MCF 10A (cell line): ENCODE results near the gene ZBTB44. TPM values are rescaled to one million over a fixed set of nuclear protein-coding genes. Genes with fewer than 3 reads are reported as not detected.

Experiments
- BruUV-seq: library from RNA; stranded (reverse); fragments of 400-500 nt; replicated peaks from 2 replicates; lab custom pipeline; 2021; lab: Mats Ljungman, UMichigan
- CTCF ChIA-PET: fragments of 300-600 bp; sonication (Branson Sonifier 250); formaldehyde crosslinking; extraction: SDS; loops from one replicate; lab custom pipeline; 2021; ENCODE audit warnings: antibody characterized with exemption, inconsistent platforms; lab: Yijun Ruan, JAX
- POLR2A ChIA-PET: fragments of 300-600, 350-650 bp; sonication (Branson Sonifier 250); formaldehyde crosslinking; extraction: SDS; loops from one replicate; lab custom pipeline; 2020; ENCODE audit warnings: antibody characterized with exemption, inconsistent platforms; lab: Yijun Ruan, JAX
- DNase-seq: peaks from one replicate; pipeline ENCODE4 v3.0.0-alpha.2; 2018; ENCODE audit not compliant: unreplicated experiment
- H3K27ac Mint-ChIP-seq: one replicate; pipeline ENCODE4 v1.8.0; 2022; ENCODE audit warnings: mild to moderate bottlenecking, low read depth, mixed read lengths; ENCODE audit not compliant: unreplicated experiment
- H3K27me3 Mint-ChIP-seq: one replicate; pipeline ENCODE4 v1.8.0; 2022; ENCODE audit warnings: mixed read lengths; ENCODE audit not compliant: insufficient read depth, unreplicated experiment
- H3K36me3 Mint-ChIP-seq: one replicate; pipeline ENCODE4 v1.8.0; 2022; ENCODE audit warnings: mild to moderate bottlenecking, moderate library complexity, mixed read lengths; ENCODE audit not compliant: insufficient read depth, unreplicated experiment
- H3K4me1 Mint-ChIP-seq: one replicate; pipeline ENCODE4 v1.8.0; 2022; ENCODE audit warnings: mixed read lengths; ENCODE audit not compliant: insufficient read depth, unreplicated experiment
- H3K4me3 Mint-ChIP-seq: one replicate; pipeline ENCODE4 v1.8.0; 2022; ENCODE audit warnings: mild to moderate bottlenecking, moderate library complexity, mixed read lengths; ENCODE audit not compliant: unreplicated experiment
- H3K9me3 Mint-ChIP-seq: one replicate; pipeline ENCODE4 v1.8.0; 2022; ENCODE audit warnings: mixed read lengths; ENCODE audit not compliant: unreplicated experiment
- intact Hi-C: fragments of 100-400 bp; cut with micrococcal nuclease; formaldehyde crosslinking; loops from 2 replicates; pipeline ENCODE4 v1.14.1; 2022
- total RNA-seq: library from RNA; stranded (reverse); gene quantifications from 2 replicates; pipeline ENCODE4 v1.2.3, GENCODE V29; 2022
- TF ChIP-seq, protein P1 (sequence below): fragments of 200-600 bp; IDR thresholded peaks from one replicate; pipeline ENCODE4 v1.8.0; 2022; ENCODE audit warnings: antibody characterized with exemption, mild to moderate bottlenecking; ENCODE audit not compliant: unreplicated experiment

ZBTB44 gene
- total RNA-seq, 1 experiment from 2014 or later = 28.5 TPM

DNA sequence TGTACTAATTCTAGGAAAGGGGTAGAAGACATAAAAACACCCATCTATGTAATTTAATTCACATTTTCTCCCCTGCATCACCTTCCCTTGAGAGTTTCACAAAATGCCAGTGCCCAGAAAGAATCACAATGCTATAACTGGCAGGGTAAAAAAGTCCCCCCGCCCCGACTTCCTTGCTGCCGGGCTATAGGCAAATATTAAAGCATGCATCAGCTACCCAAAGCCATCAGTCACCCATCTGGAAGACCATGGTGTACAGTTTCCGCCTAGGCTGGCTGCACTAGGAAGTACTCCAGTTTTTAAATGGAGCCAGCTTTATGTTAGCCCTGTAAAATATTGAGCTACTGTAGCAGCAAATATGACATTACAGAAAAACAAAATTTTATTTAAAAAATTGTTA lies 87.3 kb downstream of the ZBTB44 start:
- H3K9me3 Mint-ChIP-seq = no peaks in the 10 kb centered on the region
- CTCF ChIA-PET = no interaction called here

DNA sequence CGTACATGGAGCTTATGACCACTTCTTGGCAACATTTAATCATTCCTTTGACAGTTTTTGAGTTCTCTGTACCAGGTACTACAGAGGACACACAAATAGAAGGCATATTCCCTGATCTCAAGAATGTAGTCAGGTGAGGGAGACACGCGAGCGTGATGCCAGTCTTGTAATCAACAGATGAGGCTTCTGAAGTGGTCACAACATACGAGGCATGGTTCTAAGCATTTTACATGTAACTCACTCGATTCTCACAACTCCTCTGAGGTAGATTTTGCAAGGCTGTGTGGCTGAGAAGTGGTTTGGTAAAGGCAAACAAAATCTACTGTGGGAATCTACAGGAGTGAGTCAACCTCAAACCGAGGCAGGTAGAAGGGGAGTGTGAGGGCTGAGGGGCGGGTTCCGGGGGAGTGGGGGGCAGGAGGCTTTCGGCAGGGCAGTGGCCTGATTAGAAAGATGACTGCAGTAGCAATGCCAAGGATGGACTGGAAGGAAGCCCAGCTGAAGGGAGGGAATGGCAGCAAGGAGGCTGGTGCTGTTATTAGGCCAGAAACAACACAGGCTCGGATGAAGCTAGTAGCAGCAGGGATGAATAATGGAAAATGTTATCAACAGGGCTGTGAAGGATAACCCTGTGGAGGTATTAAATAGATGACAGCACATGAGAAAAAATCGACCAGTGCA lies 91.3 kb downstream of the ZBTB44 start:
- no peaks in the 10 kb centered on the region for H3K4me1 Mint-ChIP-seq
- H3K4me3 Mint-ChIP-seq = no peak overlapping the region
- H3K9me3 Mint-ChIP-seq = no peaks in the 10 kb centered on the region
- peaks cover 18% of the 10 kb centered on the region for H3K36me3 Mint-ChIP-seq
- DNase-seq = no peak
- no TSS peak for BruUV-seq
- H3K27me3 Mint-ChIP-seq = no peaks in the 10 kb centered on the region
- CTCF ChIA-PET = interaction anchor here (3.8 kb wide), 1 partner anchor 11 kb away, joined by 26 read pairs; no protein-coding TSS in a partner anchor
- TF ChIP-seq, protein P1, sequence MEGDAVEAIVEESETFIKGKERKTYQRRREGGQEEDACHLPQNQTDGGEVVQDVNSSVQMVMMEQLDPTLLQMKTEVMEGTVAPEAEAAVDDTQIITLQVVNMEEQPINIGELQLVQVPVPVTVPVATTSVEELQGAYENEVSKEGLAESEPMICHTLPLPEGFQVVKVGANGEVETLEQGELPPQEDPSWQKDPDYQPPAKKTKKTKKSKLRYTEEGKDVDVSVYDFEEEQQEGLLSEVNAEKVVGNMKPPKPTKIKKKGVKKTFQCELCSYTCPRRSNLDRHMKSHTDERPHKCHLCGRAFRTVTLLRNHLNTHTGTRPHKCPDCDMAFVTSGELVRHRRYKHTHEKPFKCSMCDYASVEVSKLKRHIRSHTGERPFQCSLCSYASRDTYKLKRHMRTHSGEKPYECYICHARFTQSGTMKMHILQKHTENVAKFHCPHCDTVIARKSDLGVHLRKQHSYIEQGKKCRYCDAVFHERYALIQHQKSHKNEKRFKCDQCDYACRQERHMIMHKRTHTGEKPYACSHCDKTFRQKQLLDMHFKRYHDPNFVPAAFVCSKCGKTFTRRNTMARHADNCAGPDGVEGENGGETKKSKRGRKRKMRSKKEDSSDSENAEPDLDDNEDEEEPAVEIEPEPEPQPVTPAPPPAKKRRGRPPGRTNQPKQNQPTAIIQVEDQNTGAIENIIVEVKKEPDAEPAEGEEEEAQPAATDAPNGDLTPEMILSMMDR = no peak
- no peak overlapping the region for H3K27ac Mint-ChIP-seq
- intact Hi-C loops = no loop called here
- POLR2A ChIA-PET = no interaction called here

More for the DNA sequence above, 87.3 kb downstream of the ZBTB44 start:
- Mint-ChIP-seq H3K4me3 (no peak overlapping the region), H3K27me3 (no peaks in the 10 kb centered on the region), H3K4me1 (no peaks in the 10 kb centered on the region), H3K27ac (no peak overlapping the region), H3K36me3 (peaks cover 18% of the 10 kb centered on the region)
- POLR2A ChIA-PET = no interaction called here
- intact Hi-C loops = no loop called here
- TF ChIP-seq, protein P1 = no peak
- no peak for DNase-seq
- no TSS peak for BruUV-seq

DNA sequence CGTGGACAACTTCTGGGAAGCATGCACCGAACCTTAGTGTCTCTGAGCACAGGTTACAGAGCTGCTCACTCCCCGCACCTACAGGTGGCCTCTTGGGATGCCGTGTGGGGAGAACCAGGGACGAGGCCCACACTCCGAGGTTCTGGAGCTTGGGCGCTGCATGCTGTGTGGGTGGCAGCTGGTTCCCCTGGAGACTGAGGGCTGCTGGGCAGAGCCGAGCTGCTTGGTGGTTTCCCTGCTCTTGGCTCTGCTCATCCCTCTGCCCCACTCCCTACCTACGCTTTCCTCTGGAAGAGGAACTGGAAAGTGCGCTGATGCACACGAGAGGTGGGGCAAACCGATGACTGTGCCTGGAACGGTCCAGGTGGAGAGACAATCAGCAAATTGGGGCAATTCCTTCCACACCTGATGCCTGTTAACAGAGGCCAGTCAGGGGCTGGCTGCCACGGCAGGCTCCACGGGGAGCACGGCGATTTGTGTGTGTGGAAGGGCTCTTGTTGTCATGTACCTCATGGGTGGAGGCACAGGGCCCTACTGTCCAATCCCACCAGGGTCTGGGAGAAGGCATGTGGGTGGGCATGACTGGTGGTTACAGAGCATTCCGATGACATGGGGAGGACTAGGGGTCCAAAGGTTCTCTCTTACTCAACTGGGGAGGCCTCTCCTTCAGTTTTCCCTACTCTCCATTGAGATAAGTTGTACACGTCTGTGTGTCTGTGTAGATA lies 94.2 kb downstream of the ZBTB44 start:
- no peaks in the 10 kb centered on the region for H3K9me3 Mint-ChIP-seq
- H3K36me3 Mint-ChIP-seq = peaks cover 7% of the 10 kb centered on the region
- no TSS peak for BruUV-seq
- intact Hi-C loops = no loop called here
- H3K4me3 Mint-ChIP-seq = no peak overlapping the region
- ChIA-PET POLR2A (no interaction called here), CTCF (interaction anchor here (0.6 to 1.0 kb wide), 2 partner anchors 8 to 9 kb away, joined by 3 to 6 read pairs; no protein-coding TSS in a partner anchor)
- no peak overlapping the region for H3K27ac Mint-ChIP-seq
- no peaks in the 10 kb centered on the region for H3K27me3 Mint-ChIP-seq
- no peak for DNase-seq
- TF ChIP-seq, protein P1 = no peak
- H3K4me1 Mint-ChIP-seq = no peaks in the 10 kb centered on the region

DNA sequence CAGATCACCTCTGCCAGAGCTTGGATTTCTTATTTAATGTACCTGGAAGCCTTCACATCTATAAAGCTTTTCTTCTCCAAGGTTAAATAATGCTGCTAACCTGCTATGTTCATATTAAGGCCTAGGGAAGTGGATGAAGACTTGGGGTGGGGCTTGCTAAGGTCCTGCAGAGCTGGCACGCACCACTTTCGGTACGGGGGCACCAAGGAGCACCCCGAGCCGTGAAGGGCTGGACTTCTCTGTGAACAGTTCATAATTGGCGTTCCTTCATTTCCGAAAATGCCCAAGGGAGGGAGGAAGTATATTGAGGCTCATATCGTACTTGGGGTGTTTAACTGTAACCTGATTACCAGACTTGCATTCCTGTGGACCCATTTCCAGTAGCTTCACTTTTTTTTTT lies 95.6 kb downstream of the ZBTB44 start:
- H3K4me3 Mint-ChIP-seq = no peak overlapping the region

More for the DNA sequence above, 95.6 kb downstream of the ZBTB44 start:
- ChIA-PET CTCF (interaction anchor here (0.6 kb wide), 2 partner anchors 230 to 652 kb away, joined by 3 read pairs; no protein-coding TSS in a partner anchor), POLR2A (no interaction called here)
- peaks cover 4% of the 10 kb centered on the region for H3K36me3 Mint-ChIP-seq
- TF ChIP-seq, protein P1 = no peak
- no peaks in the 10 kb centered on the region for H3K9me3 Mint-ChIP-seq
- no TSS peak for BruUV-seq
- H3K27ac Mint-ChIP-seq = no peak overlapping the region
- H3K27me3 Mint-ChIP-seq = no peaks in the 10 kb centered on the region
- no peak for DNase-seq
- no peaks in the 10 kb centered on the region for H3K4me1 Mint-ChIP-seq
- intact Hi-C loops = no loop called here
